SK-N-SH treated with all-trans-retinoic acid at 6 μM for 48 hours (cell line): Measurements from ENCODE around the gene EPM2A.

Experiments used
- ESRRG ChIP-seq: fragments of 250-450 bp; sonication (Bioruptor Pico); IDR thresholded peaks from 2 replicates; pipeline ENCODE4 v1.6.1; 2021; ENCODE audit warnings: mild to moderate bottlenecking
- ISL1 ChIP-seq: fragments of 250-450 bp; sonication (Bioruptor Pico); IDR thresholded peaks from 2 replicates; pipeline ENCODE4 v2.1.2; 2022; ENCODE audit warnings: mild to moderate bottlenecking, moderate library complexity
- OSR1 ChIP-seq: fragments of 250-450 bp; sonication (Bioruptor Pico); IDR thresholded peaks from 2 replicates; pipeline ENCODE4 v1.8.0; 2022; ENCODE audit warnings: moderate library complexity, mild to moderate bottlenecking, inconsistent platforms
- PPARA ChIP-seq: fragments of 250-450 bp; sonication (Bioruptor Pico); IDR thresholded peaks from 2 replicates; pipeline ENCODE4 v1.5.0; 2020; ENCODE audit warnings: mild to moderate bottlenecking, borderline replicate concordance
- SNAI2 ChIP-seq: fragments of 250-450 bp; sonication (Bioruptor Pico); IDR thresholded peaks from 2 replicates; pipeline ENCODE4 v1.5.0; 2020; ENCODE audit warnings: mild to moderate bottlenecking, moderate library complexity
- ZC3H10 ChIP-seq: fragments of 250-450 bp; sonication (Bioruptor Pico); IDR thresholded peaks from 2 replicates; pipeline ENCODE4 v1.5.1; 2021; ENCODE audit warnings: mild to moderate bottlenecking, moderate library complexity
- ZFP3 ChIP-seq: fragments of 250-450 bp; sonication (Bioruptor Pico); IDR thresholded peaks from 2 replicates; pipeline ENCODE4 v1.5.0; 2020; ENCODE audit warnings: mild to moderate bottlenecking, moderate library complexity
- ZFP30 ChIP-seq: fragments of 450-650 bp; formaldehyde crosslinking; IDR thresholded peaks from 2 replicates; pipeline ENCODE4 v1.5.0; 2022; ENCODE audit warnings: mild to moderate bottlenecking, moderate library complexity
- ZNF70 ChIP-seq: fragments of 450-650 bp; formaldehyde crosslinking; IDR thresholded peaks from 2 replicates; pipeline ENCODE4 v1.5.0; 2020; ENCODE audit warnings: mild to moderate bottlenecking, moderate library complexity
- TF ChIP-seq, protein P1 (sequence below): fragments of 250-450 bp; sonication (Bioruptor Pico); IDR thresholded peaks from 2 replicates; pipeline ENCODE4 v1.8.0; 2020; ENCODE audit warnings: mild to moderate bottlenecking, moderate library complexity, borderline replicate concordance
- TF ChIP-seq, protein P2 (sequence below): fragments of 250-450 bp; sonication (Bioruptor Pico); IDR thresholded peaks from 2 replicates; pipeline ENCODE4 v1.8.0; 2021; ENCODE audit warnings: low read depth, mild to moderate bottlenecking, moderate library complexity, borderline replicate concordance

DNA sequence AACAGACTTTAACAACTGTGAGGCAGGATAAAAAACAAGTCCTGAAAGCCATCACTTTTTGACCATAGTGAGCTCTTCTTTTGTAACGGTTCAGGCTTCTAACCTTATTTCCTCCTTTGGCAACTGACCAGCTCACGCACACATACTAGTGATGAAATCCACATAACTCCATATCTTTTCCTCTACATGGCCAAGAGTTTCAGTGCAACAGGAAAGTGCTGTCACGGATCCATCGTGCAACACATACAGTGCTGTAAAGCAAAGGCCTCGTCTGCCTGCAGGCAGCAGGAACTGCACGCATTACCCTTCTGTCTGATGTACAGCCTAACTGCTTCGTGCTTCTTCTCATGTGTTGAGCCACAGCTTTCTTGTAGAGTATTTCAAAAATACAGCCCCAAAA is 108.5 kb downstream of the EPM2A start:
- no peak for TF ChIP-seq ZC3H10 (CRISPR knock-in tag)
- TF ChIP-seq, protein P1, sequence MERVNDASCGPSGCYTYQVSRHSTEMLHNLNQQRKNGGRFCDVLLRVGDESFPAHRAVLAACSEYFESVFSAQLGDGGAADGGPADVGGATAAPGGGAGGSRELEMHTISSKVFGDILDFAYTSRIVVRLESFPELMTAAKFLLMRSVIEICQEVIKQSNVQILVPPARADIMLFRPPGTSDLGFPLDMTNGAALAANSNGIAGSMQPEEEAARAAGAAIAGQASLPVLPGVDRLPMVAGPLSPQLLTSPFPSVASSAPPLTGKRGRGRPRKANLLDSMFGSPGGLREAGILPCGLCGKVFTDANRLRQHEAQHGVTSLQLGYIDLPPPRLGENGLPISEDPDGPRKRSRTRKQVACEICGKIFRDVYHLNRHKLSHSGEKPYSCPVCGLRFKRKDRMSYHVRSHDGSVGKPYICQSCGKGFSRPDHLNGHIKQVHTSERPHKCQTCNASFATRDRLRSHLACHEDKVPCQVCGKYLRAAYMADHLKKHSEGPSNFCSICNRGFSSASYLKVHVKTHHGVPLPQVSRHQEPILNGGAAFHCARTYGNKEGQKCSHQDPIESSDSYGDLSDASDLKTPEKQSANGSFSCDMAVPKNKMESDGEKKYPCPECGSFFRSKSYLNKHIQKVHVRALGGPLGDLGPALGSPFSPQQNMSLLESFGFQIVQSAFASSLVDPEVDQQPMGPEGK: no peak
- no peak for TF ChIP-seq ZFP3 (CRISPR knock-in tag)
- TF ChIP-seq SNAI2 (CRISPR knock-in tag): no peak
- TF ChIP-seq ESRRG: no peak
- no peak for TF ChIP-seq PPARA (CRISPR knock-in tag)
- TF ChIP-seq ZNF70 (CRISPR knock-in tag): no peak
- TF ChIP-seq OSR1 (CRISPR knock-in tag): no peak
- no peak for TF ChIP-seq ISL1
- TF ChIP-seq ZFP30: no peak
- TF ChIP-seq, protein P2, sequence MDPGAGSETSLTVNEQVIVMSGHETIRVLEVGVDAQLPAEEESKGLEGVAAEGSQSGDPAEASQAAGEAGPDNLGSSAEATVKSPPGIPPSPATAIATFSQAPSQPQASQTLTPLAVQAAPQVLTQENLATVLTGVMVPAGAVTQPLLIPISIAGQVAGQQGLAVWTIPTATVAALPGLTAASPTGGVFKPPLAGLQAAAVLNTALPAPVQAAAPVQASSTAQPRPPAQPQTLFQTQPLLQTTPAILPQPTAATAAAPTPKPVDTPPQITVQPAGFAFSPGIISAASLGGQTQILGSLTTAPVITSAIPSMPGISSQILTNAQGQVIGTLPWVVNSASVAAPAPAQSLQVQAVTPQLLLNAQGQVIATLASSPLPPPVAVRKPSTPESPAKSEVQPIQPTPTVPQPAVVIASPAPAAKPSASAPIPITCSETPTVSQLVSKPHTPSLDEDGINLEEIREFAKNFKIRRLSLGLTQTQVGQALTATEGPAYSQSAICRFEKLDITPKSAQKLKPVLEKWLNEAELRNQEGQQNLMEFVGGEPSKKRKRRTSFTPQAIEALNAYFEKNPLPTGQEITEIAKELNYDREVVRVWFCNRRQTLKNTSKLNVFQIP (CRISPR knock-in tag): no peak
